SKM-1 (cell line): ENCODE results near the gene DEGS1.

Experiments
- DNase-seq: peaks from one replicate; lab custom pipeline; 2025; ENCODE audit not compliant: unreplicated experiment; lab: John Stamatoyannopoulos, UW

The DEGS1 gene

GRCh38 chr1:224182866-224183590, at the start of gene DEGS1:
TSS of gene DEGS1 (plus strand) at chr1:224183240. CDS start at chr1:224183337, 97 bp downstream.
- peak; percentile 82 for DNase-seq

- no peak for DNase-seq
Observed at GRCh38 chr1:224133741-224134299, 49.2 kb upstream of the DEGS1 start.

- DNase-seq = no peak
Observed at GRCh38 chr1:224137518-224137917, 45.5 kb upstream of the DEGS1 start.

- DNase-seq = no peak
Observed at GRCh38 chr1:224138198-224138597, 44.8 kb upstream of the DEGS1 start.

GRCh38 chr1:224141693-224142092, 41.3 kb upstream of the DEGS1 start:
- DNase-seq = no peak

- DNase-seq = no peak
Observed at GRCh38 chr1:224149709-224150108, 33.3 kb upstream of the DEGS1 start.

- DNase-seq = no peak
Observed at GRCh38 chr1:224151117-224151516, 31.9 kb upstream of the DEGS1 start.

GRCh38 chr1:224157316-224157715, 25.7 kb upstream of the DEGS1 start:
- DNase-seq = no peak

GRCh38 chr1:224159541-224159940, 23.5 kb upstream of the DEGS1 start:
- DNase-seq = no peak

GRCh38 chr1:224160171-224160682, 22.8 kb upstream of the DEGS1 start:
- DNase-seq = no peak

- DNase-seq = no peak
Observed at GRCh38 chr1:224162768-224163167, 20.3 kb upstream of the DEGS1 start.

GRCh38 chr1:224163311-224163710, 19.7 kb upstream of the DEGS1 start:
- DNase-seq = no peak

- peak; percentile 99 for DNase-seq
Observed at GRCh38 chr1:224168859-224169380, 14.1 kb upstream of the DEGS1 start.

- DNase-seq = no peak
Observed at GRCh38 chr1:224169718-224170270, 13.2 kb upstream of the DEGS1 start.

GRCh38 chr1:224170343-224170742, 12.7 kb upstream of the DEGS1 start:
- no peak for DNase-seq

- peak; percentile 62 for DNase-seq
Observed at GRCh38 chr1:224170748-224171478, 12.1 kb upstream of the DEGS1 start.

GRCh38 chr1:224172229-224172628, 10.8 kb upstream of the DEGS1 start:
- DNase-seq = no peak

- DNase-seq = no peak
Observed at GRCh38 chr1:224173523-224173922, 9.5 kb upstream of the DEGS1 start.

- DNase-seq = no peak
Observed at GRCh38 chr1:224175617-224176016, 7.4 kb upstream of the DEGS1 start.

GRCh38 chr1:224177356-224177999, 5.6 kb upstream of the DEGS1 start:
- no peak for DNase-seq

- DNase-seq = no peak
Observed at GRCh38 chr1:224178894-224179293, 4.1 kb upstream of the DEGS1 start.
